D721Med (cell line): ENCODE results near the gene FTO.

Experiments used
- DNase-seq: peaks from one replicate; pipeline ENCODE4 v3.0.0; 2011; ENCODE audit warnings: low spot score; ENCODE audit not compliant: insufficient read length
- FAIRE-seq: peaks from 2 replicates; lab custom pipeline; 2011; peaks lifted over from hg19 to GRCh38; lab: Jason Lieb, UNC
- CTCF ChIP-seq: IDR thresholded peaks from 2 replicates; pipeline ENCODE4 v1.5.1; 2012; ENCODE audit warnings: mild to moderate bottlenecking, control low read depth; ENCODE audit not compliant: insufficient read depth; ENCODE audit errors: missing control alignments

FTO gene

GRCh38 chr16:54185045-54185444 is 481.1 kb downstream of the FTO start:
- no peak for DNase-seq
- FAIRE-seq, result no peak
- no peak for TF ChIP-seq CTCF

DNA sequence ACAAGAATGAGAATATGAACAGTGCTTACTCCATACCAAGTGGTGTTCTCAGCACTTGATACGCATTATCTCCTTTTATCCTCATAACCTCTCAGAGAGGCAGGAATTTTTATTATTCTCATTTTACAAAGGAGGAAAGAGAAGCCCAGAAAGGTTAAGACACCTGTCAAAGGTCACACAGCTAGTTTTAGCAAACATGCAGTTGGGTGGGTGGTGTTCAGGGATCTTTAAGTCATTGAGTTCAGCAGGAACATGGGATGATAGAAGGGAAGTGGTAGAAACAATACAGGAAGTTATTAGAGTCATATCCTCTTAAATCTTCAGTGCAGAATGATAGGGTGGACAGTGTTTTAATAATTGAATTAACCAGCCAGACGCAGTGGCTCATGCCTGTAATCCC is 487.2 kb downstream of the FTO start:
- DNase-seq, result no peak
- no peak for FAIRE-seq
- no peak for TF ChIP-seq CTCF

- no peak for TF ChIP-seq CTCF
- DNase-seq (no peak), FAIRE-seq (no peak)
These were observed 487.6 kb downstream of the FTO start for GRCh38 chr16:54191592-54191991.

- TF ChIP-seq CTCF, result no peak
- no peak for FAIRE-seq
- DNase-seq, result no peak
These were observed 489.2 kb downstream of the FTO start for GRCh38 chr16:54193013-54193664.

GRCh38 chr16:54193665-54194333 is 489.8 kb downstream of the FTO start:
- DNase-seq (peak; percentile 39), FAIRE-seq (no peak)
- peak; percentile 81 for TF ChIP-seq CTCF

DNA sequence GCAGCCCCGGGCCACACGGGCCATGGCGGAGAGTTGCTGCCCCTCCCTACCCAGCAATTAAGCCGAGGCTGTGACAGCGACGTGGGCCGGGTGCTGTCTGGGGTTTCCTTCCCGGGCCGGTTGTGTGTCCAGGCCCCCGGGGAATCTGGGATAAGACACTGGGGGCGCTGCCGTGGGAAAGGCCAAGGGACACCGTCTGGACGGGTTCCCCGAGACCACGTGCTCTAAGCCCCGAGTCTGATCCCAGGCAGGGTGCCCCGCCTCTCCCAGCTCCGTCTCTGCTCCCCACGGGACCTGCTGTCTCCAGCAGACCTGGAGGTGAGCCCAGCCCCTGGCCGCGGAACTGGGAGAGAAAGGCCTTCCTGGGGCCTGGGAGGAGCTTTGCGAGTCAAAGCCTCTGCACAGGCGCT is 490.4 kb downstream of the FTO start:
- FAIRE-seq, result no peak
- DNase-seq, result no peak
- TF ChIP-seq CTCF, result no peak

GRCh38 chr16:54197758-54198157 is 493.8 kb downstream of the FTO start:
- TF ChIP-seq CTCF, result no peak
- FAIRE-seq, result no peak

More at GRCh38 chr16:54197758-54198157, 493.8 kb downstream of the FTO start:
- no peak for DNase-seq
